GM12892 (cell line): Measurements from ENCODE around the gene LCK.

ENCODE experiments used
- DNase-seq: peaks from one replicate; pipeline ENCODE4 v3.0.0; 2011; ENCODE audit not compliant: insufficient read length
- FAIRE-seq: peaks from 2 replicates; lab custom pipeline; 2011; peaks lifted over from hg19 to GRCh38; lab: Jason Lieb, UNC
- POLR2A ChIP-seq: IDR thresholded peaks from 2 replicates; pipeline ENCODE4 v1.6.1; 2011; ENCODE audit warnings: low read depth, low read length, control low read depth
- POLR2AphosphoS5 ChIP-seq: IDR thresholded peaks from 2 replicates; pipeline ENCODE4 v1.6.1; 2011; ENCODE audit warnings: low read depth, low read length, control low read depth
- TAF1 ChIP-seq: IDR thresholded peaks from 2 replicates; pipeline ENCODE4 v1.6.1; 2011; ENCODE audit warnings: low read depth, mild to moderate bottlenecking, control low read depth, low read length, borderline replicate concordance

Gene LCK

GRCh38 chr1:32221581-32221979 is 29.5 kb upstream of the LCK start:
- DNase-seq: no peak
- no peak for TF ChIP-seq POLR2A
- no peak for TF ChIP-seq POLR2AphosphoS5
- no peak for TF ChIP-seq TAF1
- FAIRE-seq: no peak

- FAIRE-seq (peak; percentile 98), DNase-seq (peak; percentile 94)
- peak; percentile 49; the same call in 1 of the 2 replicates for TF ChIP-seq TAF1
- TF ChIP-seq POLR2A: peak; percentile 89; the same call in 1 of the 2 replicates
- TF ChIP-seq POLR2AphosphoS5: peak; percentile 87
Observed at GRCh38 chr1:32221980-32222755, 28.9 kb upstream of the LCK start, which contains the start of the genes EIF3I and TMEM234. TSS of gene EIF3I (plus strand) at chr1:32222407. CDS start at chr1:32222442, 35 bp downstream. TSS of gene TMEM234 (minus strand) at chr1:32222353. CDS start at chr1:32222322, 31 bp downstream.

GRCh38 chr1:32223683-32224082 is 27.4 kb upstream of the LCK start:
- no peak for TF ChIP-seq TAF1
- no peak for TF ChIP-seq POLR2A
- no peak for TF ChIP-seq POLR2AphosphoS5
- DNase-seq (no peak), FAIRE-seq (no peak)

GRCh38 chr1:32224285-32224684 is 26.8 kb upstream of the LCK start:
- no peak for TF ChIP-seq POLR2A
- no peak for TF ChIP-seq TAF1
- no peak for TF ChIP-seq POLR2AphosphoS5
- FAIRE-seq (no peak), DNase-seq (no peak)

- TF ChIP-seq POLR2AphosphoS5 (no peak), POLR2A (no peak), TAF1 (no peak)
- no peak for DNase-seq
- FAIRE-seq: no peak
Observed at GRCh38 chr1:32228771-32229170, 22.3 kb upstream of the LCK start.

GRCh38 chr1:32231843-32232432 is 19.1 kb upstream of the LCK start:
- FAIRE-seq (no peak), DNase-seq (no peak)
- peak; percentile 61; the same call in 1 of the 2 replicates for TF ChIP-seq POLR2AphosphoS5
- TF ChIP-seq POLR2A: peak; percentile 46
- no peak for TF ChIP-seq TAF1

GRCh38 chr1:32232558-32233304 is 18.3 kb upstream of the LCK start:
- no peak for TF ChIP-seq POLR2AphosphoS5
- TF ChIP-seq POLR2A: no peak
- TF ChIP-seq TAF1: no peak
- no peak for DNase-seq
- FAIRE-seq: no peak

- TF ChIP-seq TAF1 (no peak), POLR2AphosphoS5 (no peak), POLR2A (no peak)
- FAIRE-seq: no peak
- DNase-seq: no peak
Observed at GRCh38 chr1:32234792-32235191, 16.3 kb upstream of the LCK start.

GRCh38 chr1:32239337-32239736 is 11.7 kb upstream of the LCK start:
- DNase-seq (no peak), FAIRE-seq (no peak)
- no peak for TF ChIP-seq POLR2A
- no peak for TF ChIP-seq POLR2AphosphoS5
- no peak for TF ChIP-seq TAF1

- DNase-seq (no peak), FAIRE-seq (no peak)
- no peak for TF ChIP-seq TAF1
- no peak for TF ChIP-seq POLR2A
- no peak for TF ChIP-seq POLR2AphosphoS5
Observed at GRCh38 chr1:32239790-32240139, 11.3 kb upstream of the LCK start.
